Measurements from ENCODE around the gene MLX.
"Not testable (repeated sequence)": the region's sequence is repeated elsewhere in the genome, so short reads cannot be mapped to it uniquely, and the experiment has no call there.

MLX gene

GRCh38 chr17:42555122-42555622 is 11.7 kb upstream of the MLX start:
- DNase-seq (ENCODE audit: low spot score), result no peak

- DNase-seq (ENCODE audit: low spot score), result not testable (repeated sequence)
Measured at GRCh38 chr17:42555961-42556617, 10.8 kb upstream of the MLX start.

GRCh38 chr17:42559075-42559474 is 7.8 kb upstream of the MLX start:
- DNase-seq (ENCODE audit: low spot score), result no peak

- no peak for DNase-seq (ENCODE audit: low spot score)
Measured at GRCh38 chr17:42560246-42560645, 6.7 kb upstream of the MLX start.

- DNase-seq (ENCODE audit: low spot score), result peak; percentile 96
Measured at GRCh38 chr17:42561897-42562387, 5.0 kb upstream of the MLX start, which contains the start of gene COASY. Gene COASY (plus strand): TSS chr17:42562148. CDS start chr17:42562623, 475 bp downstream.

GRCh38 chr17:42562388-42563142 is 4.3 kb upstream of the MLX start:
- no peak for DNase-seq (ENCODE audit: low spot score)

- no peak for DNase-seq (ENCODE audit: low spot score)
Measured at GRCh38 chr17:42563143-42563509, 3.8 kb upstream of the MLX start.

- DNase-seq (ENCODE audit: low spot score), result no peak
Measured at GRCh38 chr17:42563543-42563942, 3.4 kb upstream of the MLX start.

GRCh38 chr17:42563950-42564349 is 3.0 kb upstream of the MLX start:
- DNase-seq (ENCODE audit: low spot score), result no peak

- DNase-seq (ENCODE audit: low spot score), result no peak
Measured at GRCh38 chr17:42564815-42565522, 1.9 kb upstream of the MLX start.

GRCh38 chr17:42565523-42566214 is 1.2 kb upstream of the MLX start:
- no peak for DNase-seq (ENCODE audit: low spot score)

GRCh38 chr17:42566215-42566882 is 551 bp upstream of the MLX start:
- no peak for DNase-seq (ENCODE audit: low spot score)

GRCh38 chr17:42568341-42569111 is 1.6 kb downstream of the MLX start:
- DNase-seq (ENCODE audit: low spot score), result no peak

- no peak for DNase-seq (ENCODE audit: low spot score)
Measured at GRCh38 chr17:42571435-42572225, 4.7 kb downstream of the MLX start.

GRCh38 chr17:42573095-42573494 is 6.2 kb downstream of the MLX start:
- no peak for DNase-seq (ENCODE audit: low spot score)

GRCh38 chr17:42574463-42574862 is 7.6 kb downstream of the MLX start:
- no peak for DNase-seq (ENCODE audit: low spot score)

- DNase-seq (ENCODE audit: low spot score), result no peak
Measured at GRCh38 chr17:42577140-42577531, 10.2 kb downstream of the MLX start.

GRCh38 chr17:42577532-42578281 is 10.8 kb downstream of the MLX start, which contains the start of gene PSMC3IP:
Gene PSMC3IP (minus strand): TSS chr17:42577729. CDS start chr17:42577686, 43 bp downstream.
- DNase-seq (ENCODE audit: low spot score), result peak; percentile 97

GRCh38 chr17:42578282-42578869 is 11.5 kb downstream of the MLX start:
- peak; percentile 72 for DNase-seq (ENCODE audit: low spot score)

Measured in activated CD4-positive, alpha-beta T cell treated with anti-CD3 and anti-CD28 coated beads, Interleukin-2, Interleukin-4, amounts not matched to agents 100 ng/mL and 50 ng/mL, durations not matched to agents 16 hours and 8 hours (primary cell).